NCI-H2196 treated with DMSO at 0.1 percent for 48 hours (cell line): ENCODE results near the gene CRISPLD2.

Experiments
- DNase-seq: peaks from one replicate; lab custom pipeline; 2025; ENCODE audit not compliant: unreplicated experiment; lab: John Stamatoyannopoulos, UW

Gene CRISPLD2

DNA sequence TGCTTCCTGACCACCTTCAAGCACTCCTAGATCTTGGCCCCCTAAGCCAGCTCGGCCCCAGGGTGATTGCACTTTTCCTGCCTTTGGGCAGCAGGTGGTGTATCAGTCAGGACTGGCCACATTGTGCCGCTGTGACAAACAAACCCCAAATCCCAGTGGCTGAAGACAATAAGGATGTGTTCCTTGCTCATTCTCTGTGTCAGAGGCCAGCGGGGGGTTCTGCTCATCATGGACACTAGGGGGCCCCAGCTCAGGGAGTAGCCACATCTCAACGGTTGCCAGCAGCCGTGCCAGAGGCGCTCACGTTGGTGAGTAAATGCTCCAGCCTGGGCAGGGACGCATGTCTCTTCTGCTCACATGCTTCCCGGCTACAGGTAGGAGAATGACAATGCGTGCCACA lies 131.1 kb downstream of the CRISPLD2 start:
- DNase-seq: no peak

DNA sequence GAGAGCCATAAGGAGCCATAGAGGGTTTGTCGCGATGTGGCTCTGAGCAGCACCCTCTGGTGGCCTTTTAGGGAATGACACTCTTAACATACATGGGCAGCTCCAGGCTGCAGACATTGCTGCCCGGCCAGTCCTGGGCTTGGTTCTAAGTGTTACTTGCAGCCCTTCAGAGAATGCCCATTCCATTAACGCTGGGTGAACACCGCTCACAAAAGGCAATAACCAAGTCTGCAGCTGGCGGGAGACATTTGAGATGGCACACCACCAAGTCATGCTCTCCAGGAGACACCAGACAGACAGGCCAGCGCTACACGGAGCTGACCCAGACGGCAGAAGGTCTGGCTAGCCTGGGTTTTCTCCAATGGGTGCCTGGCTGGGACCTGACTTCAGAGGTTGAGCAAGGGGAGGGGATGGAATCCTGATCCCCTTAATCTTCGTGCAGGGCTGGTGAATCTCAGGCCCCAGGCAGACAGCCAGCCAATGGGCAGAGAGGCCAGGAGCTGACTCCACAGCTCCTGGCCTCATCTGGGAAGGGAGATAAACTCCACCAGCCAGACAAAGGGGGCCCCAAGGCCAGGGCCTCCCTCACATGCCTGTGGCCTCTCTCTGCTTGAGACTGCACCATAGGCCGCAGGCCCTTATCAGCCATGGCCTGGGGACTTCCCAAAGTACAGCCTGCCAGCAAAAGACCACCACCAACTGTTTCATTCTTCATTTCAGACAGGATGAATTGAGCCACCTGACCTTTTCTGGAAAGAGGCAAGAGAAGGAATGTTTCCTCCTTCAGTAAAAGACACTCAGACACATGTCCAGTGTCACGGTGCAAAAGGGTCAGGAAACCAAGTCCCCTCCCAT lies 132.8 kb downstream of the CRISPLD2 start:
- peak; percentile 31 for DNase-seq

DNA sequence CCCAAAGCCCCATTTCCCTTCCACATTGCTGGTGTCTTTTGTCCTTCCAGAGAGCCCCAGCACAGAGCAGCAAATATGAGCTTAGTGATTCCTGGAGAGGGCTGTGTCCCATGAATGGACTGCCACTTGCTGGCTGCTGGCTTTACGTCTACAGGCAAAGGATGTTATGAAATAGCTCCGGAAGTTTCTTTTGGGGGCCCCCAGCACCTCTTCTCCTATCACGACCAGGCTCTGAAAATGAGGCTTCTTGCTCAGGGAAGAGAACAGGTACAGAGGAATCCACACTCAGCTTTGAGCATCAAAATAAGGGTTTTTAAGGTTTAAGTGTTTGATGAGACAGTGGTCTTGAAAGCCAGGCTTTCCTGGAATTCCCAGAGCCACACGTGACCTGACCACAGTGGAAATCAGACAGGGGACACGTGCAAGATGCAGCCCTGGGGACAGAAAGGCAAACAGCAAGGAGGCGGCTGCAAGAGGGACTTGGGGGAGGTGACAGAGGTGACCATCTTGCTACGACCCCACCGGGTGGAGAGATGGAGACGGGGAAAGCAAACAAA lies 133.5 kb downstream of the CRISPLD2 start:
- no peak for DNase-seq

DNA sequence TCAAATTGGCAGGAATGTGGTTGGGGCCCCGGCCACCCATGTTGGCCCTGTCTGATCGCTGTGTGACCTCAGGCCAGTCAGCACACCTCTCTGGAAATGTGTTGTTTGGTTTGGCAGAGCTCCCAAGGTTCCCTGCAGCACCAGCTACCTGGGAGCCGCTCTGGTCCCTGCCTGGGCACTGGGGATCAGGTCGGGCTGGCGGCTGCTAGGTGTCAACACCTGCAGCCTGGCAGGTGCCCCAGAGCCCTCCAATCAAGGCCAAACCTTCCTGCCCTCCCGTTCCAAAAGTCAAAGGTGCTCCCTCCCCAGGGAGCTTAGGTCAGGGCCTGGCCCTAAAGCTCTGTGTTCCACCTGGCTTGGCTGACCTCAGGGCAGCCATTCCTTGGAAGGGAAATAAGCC lies 135.6 kb downstream of the CRISPLD2 start:
- DNase-seq: no peak

DNA sequence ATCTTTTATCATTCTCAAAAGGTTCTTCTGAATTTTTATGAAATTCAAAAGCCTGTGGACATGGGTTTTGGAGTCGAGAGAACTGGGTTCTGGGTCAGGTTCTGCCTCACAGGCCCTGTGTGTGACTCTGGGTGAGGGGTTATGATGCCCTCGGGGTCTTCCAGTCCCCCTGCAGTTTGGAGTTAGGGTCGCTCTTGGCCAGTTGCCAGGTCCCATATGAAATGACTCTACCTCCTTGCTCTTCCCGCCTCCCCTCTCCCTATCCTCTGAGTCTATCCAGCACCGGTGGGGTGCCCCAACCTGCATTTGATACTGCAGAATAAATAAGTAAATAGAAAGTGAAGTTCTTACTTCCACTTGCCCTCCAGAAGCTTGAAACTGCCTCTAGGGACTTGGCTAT lies 137.4 kb downstream of the CRISPLD2 start:
- DNase-seq: no peak

DNA sequence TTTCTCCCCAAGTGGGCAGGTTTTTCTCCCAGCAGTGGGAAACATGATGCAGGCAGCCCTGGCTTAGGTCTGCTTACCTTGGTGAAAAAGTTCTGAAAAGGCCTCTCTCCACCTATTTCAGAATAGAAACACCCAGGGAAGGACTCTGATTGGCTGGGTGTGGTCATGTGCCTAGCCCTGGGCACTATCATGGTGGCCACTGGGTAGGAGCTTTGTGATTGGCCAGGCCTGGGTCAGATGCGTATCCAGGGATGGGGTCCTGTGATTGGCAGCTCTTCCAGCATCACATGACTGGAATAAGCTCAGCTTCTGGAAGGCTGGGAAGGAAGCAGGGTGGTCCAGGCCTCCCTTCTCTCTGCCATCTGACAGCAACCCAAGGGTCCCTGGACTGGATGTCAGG lies 138.0 kb downstream of the CRISPLD2 start:
- DNase-seq: no peak
